Measurements from ENCODE around the gene LMNA.

LMNA gene

GRCh38 chr1:156153362-156153761 lies 38.9 kb downstream of the LMNA start, which contains the start of gene SEMA4A:
SEMA4A (plus strand) TSS chr1:156153585; CDS start chr1:156154579, 994 bp downstream.
- DNase-seq (ENCODE audit: extremely low read depth, low read depth) = no peak
- TF ChIP-seq CTCF (IDR thresholded peaks at IDR 0.05; ENCODE audit: low read depth, low read length) = no peak

GRCh38 chr1:156154317-156154749 lies 39.8 kb downstream of the LMNA start:
- no peak for TF ChIP-seq CTCF (IDR thresholded peaks at IDR 0.05; ENCODE audit: low read depth, low read length)
- no peak for DNase-seq (ENCODE audit: extremely low read depth, low read depth)

- TF ChIP-seq CTCF (IDR thresholded peaks at IDR 0.05; ENCODE audit: low read depth, low read length) = no peak
- no peak for DNase-seq (ENCODE audit: extremely low read depth, low read depth)
These were observed 41.4 kb downstream of the LMNA start for GRCh38 chr1:156155756-156156510.

- no peak for TF ChIP-seq CTCF (IDR thresholded peaks at IDR 0.05; ENCODE audit: low read depth, low read length)
These were observed 43.0 kb downstream of the LMNA start for GRCh38 chr1:156157506-156157905.

GRCh38 chr1:156157966-156158365 lies 43.5 kb downstream of the LMNA start:
- no peak for TF ChIP-seq CTCF (IDR thresholded peaks at IDR 0.05; ENCODE audit: low read depth, low read length)
- no peak for DNase-seq (ENCODE audit: extremely low read depth, low read depth)

More at GRCh38 chr1:156157506-156157905, 43.0 kb downstream of the LMNA start:
- DNase-seq (ENCODE audit: extremely low read depth, low read depth) = no peak

GRCh38 chr1:156160000-156160742 lies 45.7 kb downstream of the LMNA start:
- DNase-seq (ENCODE audit: extremely low read depth, low read depth) = no peak
- no peak for TF ChIP-seq CTCF (IDR thresholded peaks at IDR 0.05; ENCODE audit: low read depth, low read length)

- TF ChIP-seq CTCF (IDR thresholded peaks at IDR 0.05; ENCODE audit: low read depth, low read length) = no peak
- DNase-seq (ENCODE audit: extremely low read depth, low read depth) = no peak
These were observed 46.2 kb downstream of the LMNA start for GRCh38 chr1:156160743-156161171.
